ENCODE data around the gene RIOK1. TPM values are rescaled to one million over a fixed set of nuclear protein-coding genes. Genes with fewer than 3 reads are reported as not detected.
"Not testable (repeated sequence)": the region's sequence is repeated elsewhere in the genome, so short reads cannot be mapped to it uniquely, and the experiment has no call there.

The RIOK1 gene
- 24.6 TPM for polyA plus RNA-seq (2013)

- Histone ChIP-seq H3K4me1 (ENCODE audit: control extremely low read depth in 1 of 4, control insufficient read depth in 4 of 4, insufficient read depth in 4 of 4, low read length in 3 of 4) (peaks cover 16 to 30% (median 24%) of the 10 kb centered on the region in 4 experiments), H3K4me3 (ENCODE audit: control insufficient read depth in 1 of 7, extremely low read depth in 1 of 7, insufficient read depth in 4 of 7, low read depth in 2 of 7, low read length in 6 of 7) (peak within 1 kb of the TSS; percentile 79 to 97 (median 85)), H3K27me3 (replicated peaks in 2 of 5; ENCODE audit: control insufficient read depth in 4 of 5, insufficient read depth in 5 of 5, low read length in 4 of 5) (no peaks in the 10 kb centered on the region), H3K27ac (ENCODE audit: insufficient read depth in 1 of 2, low read depth in 1 of 2, low read length in 2 of 2, poor library complexity in 1 of 2, severe bottlenecking in 2 of 2) (peak within 1 kb of the TSS; percentile 95 to 96), H3K9me3 (ENCODE audit: control extremely low read depth in 1 of 5, control insufficient read depth in 4 of 5, insufficient read depth in 2 of 5, low read depth in 1 of 5, low read length in 4 of 5) (no peaks in the 10 kb centered on the region), H3K36me3 (ENCODE audit: control insufficient read depth in 4 of 4, insufficient read depth in 4 of 4, low read length in 3 of 4) (peaks cover 8 to 14% (median 11%) of the 10 kb centered on the region in 4 experiments)
- CTCF ChIA-PET: interaction anchor here (1.0 to 2.6 kb wide), 10 partner anchors 9 to 210 kb away, joined by 3 to 12 read pairs (median 3); no protein-coding TSS in a partner anchor
- peak; percentile 97 to 99 (median 98) for DNase-seq
- 0% methylated on average over 54 of the region's 62 CpGs for WGBS (ENCODE audit: insufficient coverage)
- POLR2A ChIA-PET: interaction anchor here (0.9 to 1.2 kb wide), 4 partner anchors 17 to 78 kb away, joined by 3 to 5 read pairs (median 4); partner anchors contain the start of gene SSR1
Measured at GRCh38 chr6:7389451-7390225, at the start of gene RIOK1, which contains the start of gene CAGE1. TSS of gene RIOK1 (plus strand) at chr6:7389808. CDS start at chr6:7390003, 195 bp downstream. TSS of gene CAGE1 (minus strand) at chr6:7389742. CDS start at chr6:7387173, 2,569 bp downstream.

GRCh38 chr6:7341271-7341670, 48.3 kb upstream of the RIOK1 start:
- no peak for DNase-seq
- no peak overlapping the region for H3K27ac ChIP-seq (ENCODE audit: insufficient read depth in 1 of 2, low read depth in 1 of 2, low read length in 2 of 2, poor library complexity in 1 of 2, severe bottlenecking in 2 of 2)
- CTCF ChIA-PET: interaction anchor here (0.7 to 3.3 kb wide), 8 partner anchors 9 to 66 kb away, joined by 3 to 19 read pairs (median 4); no protein-coding TSS in a partner anchor
- H3K9me3 ChIP-seq (ENCODE audit: control extremely low read depth in 1 of 5, control insufficient read depth in 4 of 5, insufficient read depth in 2 of 5, low read depth in 1 of 5, low read length in 4 of 5): no peaks in the 10 kb centered on the region
- H3K36me3 ChIP-seq (ENCODE audit: control insufficient read depth in 4 of 4, insufficient read depth in 4 of 4, low read length in 3 of 4): no peaks in the 10 kb centered on the region
- WGBS (ENCODE audit: insufficient coverage): 100% methylated on average over 3 of the region's 3 CpGs
- H3K27me3 ChIP-seq (replicated peaks in 2 of 5; ENCODE audit: control insufficient read depth in 4 of 5, insufficient read depth in 5 of 5, low read length in 4 of 5): no peaks in the 10 kb centered on the region
- POLR2A ChIA-PET: no interaction called here
- H3K4me3 ChIP-seq (ENCODE audit: control insufficient read depth in 1 of 7, extremely low read depth in 1 of 7, insufficient read depth in 4 of 7, low read depth in 2 of 7, low read length in 6 of 7): no peak overlapping the region
- H3K4me1 ChIP-seq (ENCODE audit: control extremely low read depth in 1 of 4, control insufficient read depth in 4 of 4, insufficient read depth in 4 of 4, low read length in 3 of 4): no peaks in the 10 kb centered on the region

GRCh38 chr6:7341989-7342742, 47.4 kb upstream of the RIOK1 start:
- peak in 2 of 3 donors; percentile 56 to 65 for DNase-seq
- CTCF ChIA-PET: interaction anchor here (0.9 to 2.0 kb wide), 5 partner anchors 8 to 66 kb away, joined by 3 to 6 read pairs (median 4); no protein-coding TSS in a partner anchor
- Histone ChIP-seq H3K9me3 (ENCODE audit: control extremely low read depth in 1 of 5, control insufficient read depth in 4 of 5, insufficient read depth in 2 of 5, low read depth in 1 of 5, low read length in 4 of 5) (no peaks in the 10 kb centered on the region), H3K27ac (ENCODE audit: insufficient read depth in 1 of 2, low read depth in 1 of 2, low read length in 2 of 2, poor library complexity in 1 of 2, severe bottlenecking in 2 of 2) (no peak overlapping the region), H3K4me1 (ENCODE audit: control extremely low read depth in 1 of 4, control insufficient read depth in 4 of 4, insufficient read depth in 4 of 4, low read length in 3 of 4) (no peaks in the 10 kb centered on the region), H3K36me3 (ENCODE audit: control insufficient read depth in 4 of 4, insufficient read depth in 4 of 4, low read length in 3 of 4) (no peaks in the 10 kb centered on the region), H3K27me3 (replicated peaks in 2 of 5; ENCODE audit: control insufficient read depth in 4 of 5, insufficient read depth in 5 of 5, low read length in 4 of 5) (no peaks in the 10 kb centered on the region), H3K4me3 (ENCODE audit: control insufficient read depth in 1 of 7, extremely low read depth in 1 of 7, insufficient read depth in 4 of 7, low read depth in 2 of 7, low read length in 6 of 7) (no peak overlapping the region)
- 96% methylated on average over 8 of the region's 9 CpGs for WGBS (ENCODE audit: insufficient coverage)
- POLR2A ChIA-PET: interaction anchor here (1.0 kb wide), 1 partner anchor 47 kb away, joined by 3 read pairs; the partner anchor contains the start of genes CAGE1 and RIOK1

GRCh38 chr6:7343546-7344475, 45.8 kb upstream of the RIOK1 start:
- Histone ChIP-seq H3K36me3 (ENCODE audit: control insufficient read depth in 4 of 4, insufficient read depth in 4 of 4, low read length in 3 of 4) (no peaks in the 10 kb centered on the region), H3K4me1 (ENCODE audit: control extremely low read depth in 1 of 4, control insufficient read depth in 4 of 4, insufficient read depth in 4 of 4, low read length in 3 of 4) (no peaks in the 10 kb centered on the region), H3K27me3 (replicated peaks in 2 of 5; ENCODE audit: control insufficient read depth in 4 of 5, insufficient read depth in 5 of 5, low read length in 4 of 5) (no peaks in the 10 kb centered on the region), H3K9me3 (ENCODE audit: control extremely low read depth in 1 of 5, control insufficient read depth in 4 of 5, insufficient read depth in 2 of 5, low read depth in 1 of 5, low read length in 4 of 5) (no peaks in the 10 kb centered on the region), H3K27ac (ENCODE audit: insufficient read depth in 1 of 2, low read depth in 1 of 2, low read length in 2 of 2, poor library complexity in 1 of 2, severe bottlenecking in 2 of 2) (no peak overlapping the region), H3K4me3 (ENCODE audit: control insufficient read depth in 1 of 7, extremely low read depth in 1 of 7, insufficient read depth in 4 of 7, low read depth in 2 of 7, low read length in 6 of 7) (peak overlapping the region in 1 of 7 experiments; percentile 38)
- POLR2A ChIA-PET: interaction anchor here (0.6 kb wide), 1 partner anchor 51 kb away, joined by 4 read pairs; no protein-coding TSS in a partner anchor
- CTCF ChIA-PET: interaction anchor here (0.7 to 1.0 kb wide), 2 partner anchors 17 to 28 kb away, joined by 3 read pairs; no protein-coding TSS in a partner anchor
- WGBS (ENCODE audit: insufficient coverage): 87% methylated on average over 21 of the region's 29 CpGs
- no peak for DNase-seq

DNA sequence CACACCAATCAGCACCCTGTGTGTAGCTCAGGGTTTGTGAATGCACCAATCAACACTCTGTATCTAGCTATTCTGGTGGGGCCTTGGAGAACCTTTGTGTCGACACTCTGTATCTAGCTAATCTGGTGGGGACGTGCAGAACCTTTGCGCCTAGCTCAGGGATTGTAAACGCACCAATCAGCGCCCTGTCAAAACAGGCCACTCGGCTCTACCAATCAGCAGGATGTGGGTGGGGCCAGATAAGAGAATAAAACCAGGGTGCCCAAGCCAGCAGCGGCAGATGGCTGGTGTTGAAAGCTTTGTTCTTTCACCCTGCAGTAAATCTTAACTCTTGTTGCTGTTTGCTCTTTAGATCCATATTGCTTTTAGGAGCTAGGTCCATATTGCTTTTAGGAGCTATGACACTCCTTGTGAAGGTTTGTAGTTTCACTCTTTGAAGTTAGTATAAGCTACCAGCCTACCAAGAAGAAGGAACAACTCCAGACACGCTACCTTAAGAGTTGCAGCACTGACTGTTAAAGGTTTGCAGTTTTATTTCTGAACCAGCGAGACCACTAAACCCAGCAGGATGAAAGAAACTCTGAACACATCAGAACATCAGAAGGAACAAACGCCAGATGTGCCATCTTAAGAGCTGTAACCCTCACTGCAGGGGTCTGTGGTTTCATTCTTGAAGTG, 44.7 kb upstream of the RIOK1 start:
- 100% methylated on average over 9 of the region's 10 CpGs for WGBS (ENCODE audit: insufficient coverage)
- H3K4me1 ChIP-seq (ENCODE audit: control extremely low read depth in 1 of 4, control insufficient read depth in 4 of 4, insufficient read depth in 4 of 4, low read length in 3 of 4); H3K27ac ChIP-seq (ENCODE audit: insufficient read depth in 1 of 2, low read depth in 1 of 2, low read length in 2 of 2, poor library complexity in 1 of 2, severe bottlenecking in 2 of 2); H3K9me3 ChIP-seq (ENCODE audit: control extremely low read depth in 1 of 5, control insufficient read depth in 4 of 5, insufficient read depth in 2 of 5, low read depth in 1 of 5, low read length in 4 of 5); DNase-seq; POLR2A ChIA-PET; H3K27me3 ChIP-seq (replicated peaks in 2 of 5; ENCODE audit: control insufficient read depth in 4 of 5, insufficient read depth in 5 of 5, low read length in 4 of 5); H3K4me3 ChIP-seq (ENCODE audit: control insufficient read depth in 1 of 7, extremely low read depth in 1 of 7, insufficient read depth in 4 of 7, low read depth in 2 of 7, low read length in 6 of 7); H3K36me3 ChIP-seq (ENCODE audit: control insufficient read depth in 4 of 4, insufficient read depth in 4 of 4, low read length in 3 of 4): not testable (repeated sequence)
- CTCF ChIA-PET: interaction anchor here (0.9 to 1.2 kb wide), 5 partner anchors 9 to 29 kb away, joined by 3 to 4 read pairs (median 3); no protein-coding TSS in a partner anchor

DNA sequence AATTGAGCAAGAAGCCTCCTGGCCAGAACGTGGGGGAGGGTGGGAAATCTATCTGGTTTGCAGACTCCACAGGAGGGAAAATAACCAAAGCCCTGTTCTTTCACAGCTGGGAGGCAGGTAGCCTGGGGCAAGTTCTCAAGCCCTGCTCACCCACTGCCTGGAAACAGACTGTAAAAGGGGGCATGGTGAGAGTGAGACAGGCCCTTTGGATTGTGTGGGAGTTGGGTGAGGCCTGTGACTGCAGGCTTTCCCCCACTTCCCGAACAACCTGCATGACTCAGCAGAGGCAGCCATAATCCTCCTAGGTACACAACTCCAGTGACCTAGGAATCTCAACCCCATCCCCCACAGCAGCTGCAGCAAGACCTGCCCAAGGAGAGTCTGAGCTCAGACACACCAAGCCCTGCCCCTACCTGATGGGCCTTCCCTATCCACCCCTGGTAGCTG, 42.0 kb upstream of the RIOK1 start:
- H3K4me3 ChIP-seq (ENCODE audit: control insufficient read depth in 1 of 7, extremely low read depth in 1 of 7, insufficient read depth in 4 of 7, low read depth in 2 of 7, low read length in 6 of 7); H3K9me3 ChIP-seq (ENCODE audit: control extremely low read depth in 1 of 5, control insufficient read depth in 4 of 5, insufficient read depth in 2 of 5, low read depth in 1 of 5, low read length in 4 of 5); H3K27me3 ChIP-seq (replicated peaks in 2 of 5; ENCODE audit: control insufficient read depth in 4 of 5, insufficient read depth in 5 of 5, low read length in 4 of 5); H3K27ac ChIP-seq (ENCODE audit: insufficient read depth in 1 of 2, low read depth in 1 of 2, low read length in 2 of 2, poor library complexity in 1 of 2, severe bottlenecking in 2 of 2); H3K36me3 ChIP-seq (ENCODE audit: control insufficient read depth in 4 of 4, insufficient read depth in 4 of 4, low read length in 3 of 4); DNase-seq; CTCF ChIA-PET; POLR2A ChIA-PET; H3K4me1 ChIP-seq (ENCODE audit: control extremely low read depth in 1 of 4, control insufficient read depth in 4 of 4, insufficient read depth in 4 of 4, low read length in 3 of 4): not testable (repeated sequence)
- WGBS (ENCODE audit: insufficient coverage): 88% methylated on average over 1 of the region's 2 CpGs
